NOMO-1 treated with dmso at 0.1 percent for 144 hours (cell line): Measurements from ENCODE around the gene PROCA1.

ENCODE experiments used
- DNase-seq: peaks from one replicate; lab custom pipeline; 2025; ENCODE audit not compliant: unreplicated experiment; lab: John Stamatoyannopoulos, UW

PROCA1 gene

DNA sequence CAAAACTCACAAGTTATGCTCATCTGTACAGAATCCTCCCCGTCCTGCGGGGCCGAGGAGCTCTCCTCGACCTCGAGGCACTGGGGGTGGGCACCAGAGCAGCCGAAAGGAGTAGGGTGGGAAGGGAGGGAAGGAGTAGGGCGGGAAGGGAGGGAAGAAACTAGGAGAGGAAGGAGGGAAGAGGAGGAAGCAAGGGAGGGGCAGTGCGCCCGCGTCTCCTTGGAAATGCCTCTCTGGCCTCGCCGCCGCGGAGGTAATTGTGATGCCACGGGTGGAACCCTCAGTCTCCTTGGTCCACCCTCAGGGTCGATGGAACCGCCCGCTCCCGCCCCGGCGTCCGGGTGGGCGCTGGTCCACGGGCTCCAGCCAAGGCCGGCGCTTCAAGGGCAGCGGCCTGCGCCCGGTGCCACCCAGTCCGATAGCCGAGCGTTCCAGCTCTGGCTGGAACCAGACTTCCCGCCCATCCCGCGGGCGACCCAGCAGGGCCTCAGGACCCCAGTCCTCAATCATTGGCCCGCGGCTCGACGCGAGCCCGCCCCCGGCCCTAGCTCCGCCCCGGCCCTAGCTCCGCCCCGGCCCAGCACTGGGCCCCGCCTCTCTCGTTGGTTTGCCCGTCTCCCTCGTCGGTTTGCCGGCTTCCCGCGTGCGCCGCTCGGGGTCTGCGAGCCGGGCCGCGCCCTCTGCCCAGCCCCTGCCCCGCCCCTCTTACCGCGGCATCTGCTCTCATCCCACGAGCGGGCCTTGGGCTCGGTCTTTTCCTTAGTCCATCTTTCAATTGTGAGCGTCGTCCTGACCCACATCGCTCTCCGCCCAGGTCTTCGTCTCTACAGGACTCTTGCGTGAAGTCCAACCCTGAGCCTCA, 596 bp downstream of the PROCA1 start:
- peak; percentile 81 for DNase-seq

GRCh38 chr17:28707339-28707720, 4.4 kb downstream of the PROCA1 start:
- DNase-seq, result no peak

DNA sequence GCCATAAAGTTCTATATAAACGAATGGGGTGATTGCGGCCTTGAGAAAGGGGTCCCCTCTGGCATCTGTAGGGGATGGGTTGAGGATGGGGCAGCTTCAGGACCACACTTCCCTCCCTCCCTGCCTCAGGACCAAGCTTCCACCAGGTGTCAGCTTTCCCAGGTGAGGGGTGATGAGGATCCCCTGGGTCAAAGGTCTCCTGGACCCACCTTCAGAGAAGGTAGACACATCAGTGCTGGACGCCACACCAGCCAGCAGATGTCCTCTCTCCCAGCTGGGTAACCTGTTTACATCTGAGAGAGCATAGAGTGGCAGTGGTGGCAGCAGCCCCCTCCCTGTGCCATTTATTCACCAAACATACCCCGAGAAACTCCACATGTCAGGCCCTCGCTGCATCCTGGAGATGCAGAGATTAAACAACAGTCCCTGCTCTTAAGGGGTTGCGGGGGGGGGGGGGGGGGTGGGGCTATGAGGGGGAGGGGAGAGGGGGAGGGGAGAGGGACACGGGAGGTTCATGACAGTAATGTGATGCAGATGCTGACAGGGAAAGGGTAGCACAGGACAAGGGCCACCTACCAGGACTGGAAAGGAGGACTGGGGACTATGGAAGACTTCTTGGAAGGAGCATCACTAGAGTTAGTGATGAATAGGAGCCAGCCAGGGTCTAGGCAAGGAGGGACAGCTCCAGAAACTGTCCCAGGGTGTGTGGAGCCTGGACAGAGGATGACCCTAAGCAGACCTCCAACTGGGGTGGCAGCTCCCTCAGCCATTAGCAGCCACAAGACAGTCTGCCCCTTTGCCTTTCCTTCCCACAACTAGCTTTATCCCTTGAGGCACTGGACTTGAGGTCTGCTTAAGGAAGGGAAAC, 5.0 kb downstream of the PROCA1 start:
- DNase-seq, result no peak

DNA sequence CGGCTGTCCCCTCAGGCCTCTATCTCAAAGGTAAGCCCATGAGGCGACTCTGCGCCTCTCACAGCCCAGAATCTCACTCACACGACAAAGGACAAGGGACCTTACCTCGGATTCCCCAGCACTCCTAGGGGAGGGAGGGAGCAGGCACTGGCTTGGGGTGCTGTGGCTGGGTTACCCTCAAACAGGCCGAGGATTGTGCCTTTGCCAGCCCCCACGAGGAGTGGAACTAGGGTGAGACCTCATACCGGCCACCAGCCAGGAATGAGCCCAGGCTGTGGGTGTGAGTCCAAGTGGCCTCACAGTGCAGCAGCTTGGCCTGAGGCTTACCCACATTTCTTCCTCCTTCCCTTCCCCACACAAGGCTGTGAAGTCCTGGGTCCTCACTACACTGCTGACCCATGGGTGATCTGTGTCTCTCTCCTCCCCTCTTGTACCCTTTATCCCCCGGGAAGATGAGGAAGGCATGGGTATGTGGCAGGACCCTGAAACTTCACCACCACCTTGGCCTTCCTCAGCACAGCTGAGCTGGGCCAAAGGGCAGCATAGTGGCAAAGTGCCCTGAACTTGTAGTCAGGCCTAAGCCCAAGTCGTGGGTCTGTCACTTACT, 5.9 kb downstream of the PROCA1 start:
- DNase-seq, result no peak

DNA sequence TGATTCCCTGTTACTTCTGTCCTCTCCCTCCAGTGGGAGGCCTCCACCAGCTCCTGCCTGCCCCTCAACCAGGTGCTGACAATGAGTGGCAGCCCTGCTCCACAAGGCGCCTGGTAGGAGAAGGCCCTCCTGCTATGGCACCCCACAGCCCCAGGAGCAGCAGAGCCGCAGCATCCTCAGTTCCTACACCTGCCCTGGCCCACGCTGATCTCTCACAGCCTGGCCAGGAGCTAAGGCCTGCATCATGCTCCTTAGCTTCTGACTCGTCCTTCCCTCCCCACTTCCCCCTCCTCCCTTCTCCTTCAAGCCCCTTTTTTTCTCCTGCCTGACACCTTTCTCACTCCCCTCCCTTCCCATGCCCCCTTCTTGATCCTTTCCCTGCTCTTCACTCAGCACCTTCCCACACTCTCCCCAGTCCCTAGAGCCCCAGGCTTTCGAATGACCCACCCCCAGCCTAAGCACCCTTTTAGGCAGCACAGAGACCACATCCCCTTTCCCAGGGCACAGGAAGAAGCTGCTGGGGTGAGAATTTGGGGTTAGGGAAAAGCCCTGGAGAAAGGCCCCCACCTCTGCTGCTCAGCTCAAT, 6.5 kb downstream of the PROCA1 start:
- no peak for DNase-seq

DNA sequence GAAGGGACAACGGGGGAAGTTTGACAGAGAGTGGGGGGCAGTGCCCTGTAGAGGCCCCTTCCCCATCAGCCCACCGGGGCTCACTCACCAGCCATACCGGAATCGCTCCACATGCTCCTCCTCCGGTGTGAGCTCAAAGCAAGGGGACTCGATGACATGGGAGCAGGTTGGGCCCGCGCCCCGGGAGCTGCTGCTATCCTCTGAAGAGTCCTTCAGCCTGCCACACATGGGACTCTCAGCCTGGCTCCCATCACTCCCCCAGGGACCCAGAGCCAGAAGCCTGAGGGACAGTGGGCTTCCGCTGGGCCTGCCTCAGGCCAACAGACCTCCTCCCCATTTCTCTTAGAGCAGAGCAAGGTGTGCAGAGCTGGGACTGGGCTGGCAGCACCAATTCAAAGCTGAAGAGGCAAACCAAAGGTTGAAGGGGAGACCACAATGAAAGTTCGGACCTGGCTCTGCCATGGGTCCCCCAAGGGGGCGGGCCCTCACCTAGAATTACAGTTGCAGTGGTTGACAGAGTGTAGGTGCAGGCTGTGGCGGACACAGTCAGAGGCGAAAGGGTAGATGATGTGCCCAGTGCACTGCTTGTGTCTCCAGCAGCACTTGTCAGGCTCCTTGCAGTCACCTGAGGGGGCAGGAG, 7.3 kb downstream of the PROCA1 start:
- no peak for DNase-seq

DNA sequence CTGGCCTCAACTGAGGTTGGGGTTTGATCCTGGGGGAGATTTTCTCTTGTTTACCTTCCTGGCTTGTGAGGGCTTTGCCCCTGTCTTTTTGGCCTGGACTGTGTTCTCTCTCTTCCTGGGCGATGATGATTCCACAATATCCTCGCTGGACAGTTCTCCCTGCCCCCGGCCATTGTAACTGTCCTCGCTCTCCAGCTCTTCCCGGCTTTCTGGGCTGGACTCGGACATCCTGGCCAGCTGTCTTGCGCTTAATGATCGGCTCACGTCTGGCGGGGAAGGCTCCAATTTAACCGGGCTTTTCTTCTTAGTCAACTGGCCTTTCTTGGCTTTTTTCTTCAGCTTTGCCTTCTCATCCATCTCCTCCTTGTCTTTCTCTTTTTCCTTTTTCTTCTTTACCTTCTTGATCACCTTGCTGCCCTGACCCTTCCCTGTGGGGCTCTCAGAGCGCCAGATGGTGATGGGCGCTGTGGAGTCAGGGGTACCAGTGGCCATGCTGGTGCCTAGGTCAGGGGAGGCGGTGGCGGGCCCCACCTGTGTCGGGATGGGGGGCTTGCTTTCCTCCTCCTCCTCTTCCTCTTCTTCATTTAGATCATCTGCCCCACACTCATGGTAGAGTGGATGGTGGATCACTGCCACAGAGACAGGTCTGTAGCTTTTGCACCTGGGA, 8.0 kb downstream of the PROCA1 start:
- DNase-seq, result no peak

DNA sequence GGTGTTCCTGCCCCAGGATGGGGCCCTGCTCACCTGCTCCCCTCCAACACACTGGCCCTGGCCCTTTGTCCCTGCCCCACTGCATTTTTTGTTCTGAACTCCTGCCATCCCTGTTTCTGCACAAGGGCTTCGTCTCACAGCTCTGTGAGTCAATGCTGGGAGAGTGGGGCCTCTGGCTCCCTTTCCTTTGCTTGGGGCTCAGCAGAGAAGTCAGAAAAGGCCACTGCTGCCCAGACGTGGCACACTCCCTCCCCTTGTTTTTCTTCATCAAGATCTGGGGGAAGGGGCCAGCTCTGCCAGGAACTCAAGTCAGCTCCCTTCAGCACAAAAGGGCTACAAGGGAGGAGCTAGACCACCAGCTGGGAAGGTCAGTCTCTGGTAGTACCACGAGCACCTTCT, 8.9 kb downstream of the PROCA1 start:
- no peak for DNase-seq

DNA sequence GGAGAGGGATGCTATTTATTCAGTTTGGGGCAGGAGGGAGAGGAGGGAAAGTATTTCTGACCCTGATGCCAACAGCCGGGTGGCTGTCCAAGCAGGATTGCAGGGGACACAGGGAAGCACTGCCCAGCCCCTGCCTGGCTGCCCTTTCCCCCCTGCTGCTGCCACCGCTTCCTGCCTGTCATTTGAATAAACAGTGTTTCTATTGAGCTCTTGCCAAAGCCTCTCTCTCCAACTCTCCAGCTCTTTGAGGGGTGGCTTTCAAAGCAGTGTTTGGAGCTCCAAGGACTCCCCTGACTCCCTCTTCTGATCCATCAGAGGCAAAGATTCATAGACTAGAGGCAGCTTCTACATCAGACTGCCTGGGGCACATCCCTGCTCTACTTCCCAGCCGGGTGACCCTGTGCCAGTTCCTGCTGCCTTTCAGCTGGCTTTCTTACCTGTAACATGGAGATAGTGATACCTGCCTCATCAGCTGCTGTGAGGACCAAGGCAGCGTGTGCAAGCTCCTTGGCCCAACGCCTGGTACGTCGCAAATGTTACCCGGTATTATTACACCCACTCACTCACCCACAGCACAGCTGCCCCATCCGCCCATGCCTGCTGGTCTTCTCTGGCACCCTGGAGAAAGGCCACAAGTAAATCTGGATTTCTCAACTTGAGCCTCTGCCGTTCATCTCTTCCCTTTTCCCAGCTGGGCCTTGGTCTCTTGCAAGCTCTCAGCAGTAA, 9.5 kb downstream of the PROCA1 start:
- DNase-seq, result no peak

DNA sequence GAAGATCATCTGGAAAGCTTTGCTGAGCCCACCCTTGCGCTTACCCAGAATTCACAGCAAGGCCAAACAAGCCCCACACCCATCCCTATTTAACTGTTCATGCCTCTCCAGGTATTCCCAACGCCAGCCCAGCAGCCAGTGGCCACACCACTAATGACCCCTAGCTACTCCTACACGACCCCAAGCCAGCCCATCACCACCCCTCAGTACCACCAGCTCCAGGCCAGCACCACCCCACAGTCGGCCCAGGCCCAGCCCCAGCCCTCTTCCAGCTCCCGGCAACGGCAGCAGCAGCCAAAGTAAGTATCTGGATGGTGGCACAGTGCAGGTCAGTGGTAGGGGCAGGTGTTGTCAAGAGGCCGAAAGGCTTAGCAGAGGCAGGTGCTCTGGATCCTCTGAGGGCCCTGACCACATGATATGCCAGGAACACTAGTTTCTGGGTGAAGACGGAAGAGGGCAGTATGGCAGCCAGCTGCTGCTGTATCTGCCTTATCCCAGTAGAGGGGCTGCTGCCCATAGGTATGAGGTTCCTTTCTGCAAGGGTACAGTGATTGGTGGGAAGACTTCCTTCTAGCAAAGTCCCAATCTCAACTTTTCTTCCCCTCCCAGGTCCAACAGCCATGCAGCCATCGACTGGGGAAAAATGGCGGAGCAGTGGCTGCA, 10.7 kb downstream of the PROCA1 start:
- no peak for DNase-seq

- no peak for DNase-seq
Observed at GRCh38 chr17:28700278-28700677, 11.4 kb downstream of the PROCA1 start.

DNA sequence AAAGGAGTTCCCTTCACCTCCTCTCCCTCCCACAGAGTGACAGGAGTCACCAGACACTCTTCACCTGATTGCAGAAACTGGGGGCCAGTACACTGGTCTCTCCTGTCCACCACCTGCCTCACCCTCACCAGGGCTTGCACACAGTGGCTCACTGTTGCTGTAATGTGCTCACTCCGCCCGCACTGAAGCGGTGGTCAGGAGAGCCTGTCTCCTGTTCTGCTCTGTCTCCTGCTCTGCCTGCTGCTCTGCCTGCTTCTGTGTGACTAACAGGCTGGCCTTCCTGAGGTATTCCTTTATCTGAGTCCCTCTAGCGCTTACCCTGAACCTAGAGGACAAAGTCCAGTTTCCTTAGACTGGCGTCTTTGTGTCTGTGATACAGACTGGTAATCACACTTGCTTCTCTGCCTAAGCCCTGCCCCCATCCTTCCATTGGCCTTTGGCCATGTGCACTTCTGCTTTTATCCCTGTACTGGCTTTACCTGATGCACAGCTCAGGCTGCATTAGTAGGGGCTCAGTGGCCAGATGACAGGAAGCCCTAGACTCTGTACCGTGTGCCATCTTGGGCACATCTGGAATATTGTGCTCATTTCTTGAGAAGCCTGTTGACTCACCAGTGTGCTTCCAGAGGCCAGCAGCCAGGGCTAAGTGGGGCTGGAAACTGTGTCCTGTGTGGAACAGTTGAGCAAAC, 13.3 kb downstream of the PROCA1 start:
- DNase-seq, result peak; percentile 19

GRCh38 chr17:28693869-28694268, 17.8 kb downstream of the PROCA1 start:
- DNase-seq, result no peak

DNA sequence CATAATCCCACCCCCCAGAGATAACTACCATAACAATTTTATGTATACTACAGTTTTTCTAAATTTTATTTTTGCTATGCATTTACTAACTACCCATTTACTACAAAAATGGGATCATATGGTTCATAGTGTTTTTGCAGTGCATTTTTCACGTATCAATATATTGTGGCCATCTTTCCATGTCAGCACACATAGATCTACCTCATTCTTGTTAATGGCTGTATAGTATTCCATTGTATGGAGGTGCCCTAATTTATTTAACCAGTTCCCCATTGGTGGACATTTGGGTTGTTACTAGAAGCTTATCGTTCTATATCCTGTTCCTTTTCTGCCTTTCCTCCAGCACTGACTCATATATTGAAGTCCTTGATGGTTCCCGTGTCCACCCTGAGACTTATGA, 22.7 kb downstream of the PROCA1 start:
- DNase-seq, result no peak

DNA sequence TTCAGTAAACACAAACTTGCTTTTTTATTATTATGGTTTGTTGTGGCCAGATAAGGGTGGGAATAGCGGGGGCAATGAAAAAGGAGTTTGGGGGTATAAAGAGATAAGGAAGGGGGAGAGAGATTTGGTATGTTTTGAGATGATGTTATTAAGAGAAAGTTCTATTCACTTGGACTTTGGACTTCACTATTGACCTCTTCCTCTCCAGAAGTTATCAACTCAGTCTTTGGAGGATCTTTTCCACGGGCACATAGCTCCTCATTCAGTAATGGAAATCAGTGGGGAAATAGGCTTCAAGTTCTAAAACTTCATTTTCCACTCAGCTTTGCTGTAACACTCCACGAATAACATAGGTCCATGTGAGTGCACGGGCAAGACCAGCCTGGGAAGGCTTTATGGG, 23.2 kb downstream of the PROCA1 start:
- no peak for DNase-seq

GRCh38 chr17:28686296-28686695, 25.4 kb downstream of the PROCA1 start:
- no peak for DNase-seq

- DNase-seq, result no peak
Observed at GRCh38 chr17:28685366-28685765, 26.3 kb downstream of the PROCA1 start.

GRCh38 chr17:28684963-28685362, 26.7 kb downstream of the PROCA1 start:
- no peak for DNase-seq

- no peak for DNase-seq
Observed at GRCh38 chr17:28682655-28683054, 29.0 kb downstream of the PROCA1 start.
